IPS-18c (cell line): ENCODE measurements around the gene PFDN4.
A peak's percentile ranks its signal among the peaks of the same experiment; 100 is the strongest.

Source experiments
- H3K4me3 ChIP-seq: 2 replicates; pipeline ENCODE4 v1.7.0; 2013; ENCODE audit warnings: low read depth, mild to moderate bottlenecking, low read length, moderate library complexity; ENCODE audit not compliant: insufficient read depth
- H3K9me3 ChIP-seq: one replicate; pipeline ENCODE4 v1.6.1; 2013; ENCODE audit warnings: mild to moderate bottlenecking, low read length, moderate library complexity; ENCODE audit not compliant: control insufficient read depth, insufficient read depth

Gene PFDN4

GRCh38 chr20:54207743-54208547 is at the start of gene PFDN4:
Gene PFDN4 (plus strand): TSS chr20:54208087. CDS start chr20:54208101, 14 bp downstream.
- no peaks in the 10 kb centered on the region for H3K9me3 ChIP-seq
- peak within 1 kb of the TSS; percentile 98 for H3K4me3 ChIP-seq

DNA sequence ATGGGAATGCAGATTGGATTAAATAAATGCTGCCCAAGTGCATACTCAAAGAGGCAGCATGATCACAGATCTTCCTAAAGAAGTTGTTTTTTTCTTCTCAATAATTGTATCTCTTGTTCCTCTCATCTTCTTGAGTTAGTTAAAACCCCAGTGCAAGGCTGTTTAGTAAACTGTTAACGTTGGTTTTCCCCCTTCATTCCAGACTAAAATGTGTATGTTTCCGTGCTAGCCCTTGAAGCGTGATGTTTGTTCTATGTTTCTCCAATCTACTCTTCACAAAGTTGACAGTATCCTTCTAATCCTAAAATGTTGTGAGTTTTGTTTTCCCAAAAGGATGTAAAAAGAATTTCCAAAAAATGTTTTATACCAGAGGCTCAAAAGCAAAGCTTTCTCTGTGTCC is 49.7 kb upstream of the PFDN4 start:
- H3K9me3 ChIP-seq: no peaks in the 10 kb centered on the region
- no peak overlapping the region for H3K4me3 ChIP-seq

GRCh38 chr20:54158856-54159418 is 49.0 kb upstream of the PFDN4 start:
- Histone ChIP-seq H3K9me3 (no peaks in the 10 kb centered on the region), H3K4me3 (no peak overlapping the region)

DNA sequence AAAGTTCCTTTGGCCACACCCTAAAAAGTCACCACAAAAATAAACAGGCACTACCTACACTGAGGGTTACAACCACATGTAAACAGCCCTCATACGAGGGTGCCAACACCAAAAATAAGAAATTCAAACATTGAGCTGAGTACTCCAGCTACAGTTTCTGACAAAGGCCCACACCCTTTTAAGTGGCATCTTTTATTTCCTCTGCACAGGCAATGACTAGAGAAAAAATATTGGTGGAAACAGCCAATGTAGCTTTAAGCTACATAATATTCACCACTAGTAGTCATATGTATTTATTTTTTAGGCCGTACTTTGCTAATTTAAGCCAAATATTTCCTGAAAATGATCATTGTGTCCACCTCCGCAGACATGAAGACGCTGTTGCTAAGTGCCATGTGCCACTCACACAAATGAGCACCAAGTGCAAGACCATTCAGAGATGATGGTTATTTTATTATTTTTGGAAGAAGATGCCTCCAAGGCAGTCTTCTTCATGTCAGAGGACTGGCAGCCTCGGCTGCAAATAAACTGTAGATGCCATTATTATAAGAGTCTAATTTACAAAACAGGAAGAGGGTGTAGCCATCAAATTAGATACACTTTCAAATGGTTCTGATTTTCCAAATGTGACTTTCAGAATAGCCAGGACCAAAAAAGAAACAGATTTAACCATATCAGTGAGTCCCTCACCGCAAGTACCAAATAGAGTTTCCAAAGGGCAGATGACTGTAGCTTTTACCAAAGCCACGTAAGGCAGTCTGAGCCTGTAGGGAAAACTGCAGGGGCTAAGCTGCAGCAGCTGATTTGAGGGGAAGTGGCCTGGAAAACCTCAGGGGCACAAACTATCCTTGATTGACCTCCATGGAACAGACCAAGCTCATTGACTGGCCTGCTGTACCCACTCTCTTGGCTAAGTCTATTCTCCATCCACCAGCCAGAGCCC is 47.6 kb upstream of the PFDN4 start:
- Histone ChIP-seq H3K4me3 (no peak overlapping the region), H3K9me3 (peaks cover 2% of the 10 kb centered on the region)

DNA sequence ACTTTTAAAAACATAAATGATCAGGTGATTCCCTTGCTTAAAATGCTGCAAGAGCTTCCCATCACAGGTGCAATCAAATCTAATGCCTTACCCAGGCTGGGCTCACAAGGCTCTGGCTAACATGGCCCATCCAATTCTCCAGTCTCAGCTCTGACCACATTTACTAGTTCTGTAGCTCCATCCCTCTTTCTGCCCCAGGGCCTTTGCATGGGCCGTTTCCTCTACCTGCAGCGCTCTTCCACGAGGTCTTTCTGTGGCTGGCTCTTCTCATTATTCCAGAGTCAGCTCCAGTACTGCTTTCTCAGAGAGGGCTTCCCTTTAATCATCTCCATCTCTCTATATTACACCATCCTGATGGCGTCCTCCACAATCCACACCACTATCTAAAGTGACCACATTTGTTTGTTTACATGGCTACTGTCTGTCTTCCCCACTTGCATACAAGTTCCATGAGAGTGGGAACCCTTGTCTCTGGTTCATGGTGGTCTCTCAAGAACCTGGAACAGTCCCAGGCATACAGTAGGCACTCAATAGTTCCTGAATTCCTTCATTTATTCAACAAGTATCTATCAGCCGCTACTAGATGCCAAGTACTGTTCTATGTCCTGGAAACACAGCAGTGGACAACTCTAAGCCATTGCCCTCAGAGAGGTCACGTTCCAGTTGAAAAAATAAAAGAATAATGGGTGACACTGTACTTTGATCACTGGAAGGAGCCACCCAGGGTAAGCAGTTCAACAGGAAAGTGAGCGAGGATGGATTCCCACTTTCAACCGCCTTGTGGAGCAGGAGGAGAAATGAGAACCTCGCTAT is 46.7 kb upstream of the PFDN4 start:
- peaks cover 2% of the 10 kb centered on the region for H3K9me3 ChIP-seq
- H3K4me3 ChIP-seq: no peak overlapping the region

DNA sequence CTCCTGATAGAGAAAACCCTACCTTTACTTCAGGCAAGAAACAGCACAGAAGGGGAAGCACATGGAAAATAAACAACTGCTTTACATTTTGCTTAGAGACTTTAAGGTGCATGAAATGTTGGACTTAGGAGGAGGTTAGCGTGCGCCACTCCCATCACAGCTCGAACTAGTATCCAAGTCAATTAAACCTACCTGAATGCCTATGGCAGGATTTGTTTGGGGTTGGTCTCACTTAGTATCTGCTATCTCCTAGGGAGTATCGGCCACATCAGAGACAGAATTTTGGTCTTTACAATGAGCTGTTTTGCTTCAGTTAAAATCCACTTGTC is 46.1 kb upstream of the PFDN4 start:
- Histone ChIP-seq H3K4me3 (no peak overlapping the region), H3K9me3 (peaks cover 2% of the 10 kb centered on the region)

DNA sequence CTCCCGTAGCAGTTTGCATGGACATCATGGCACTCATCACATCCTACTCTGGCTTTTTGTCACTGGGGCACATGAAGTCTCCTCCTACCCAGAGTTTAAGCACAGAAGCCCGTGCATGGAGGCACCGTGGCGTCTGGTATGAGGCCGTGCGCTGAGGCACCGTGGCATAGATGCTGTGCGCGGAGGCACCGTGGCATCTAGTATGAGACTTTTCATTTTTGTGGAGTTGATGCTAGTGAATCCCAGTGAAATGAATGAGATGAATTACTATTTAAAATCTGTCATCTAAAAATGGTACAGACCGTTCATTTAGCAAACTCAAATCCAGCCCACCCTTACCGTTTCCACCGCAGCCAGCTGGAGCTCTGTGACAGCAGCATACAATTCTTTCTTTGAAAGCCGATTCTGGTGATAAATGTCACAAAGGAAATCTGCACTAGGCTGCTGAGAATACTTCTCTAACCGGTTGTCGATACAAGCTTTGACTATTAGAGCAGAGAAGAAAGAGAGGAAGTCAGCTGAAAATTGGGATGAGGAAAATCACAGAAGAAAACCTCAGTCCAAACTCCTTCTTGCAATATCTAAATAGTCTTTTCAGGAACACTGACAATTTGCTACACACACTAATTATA is 45.4 kb upstream of the PFDN4 start:
- no peak overlapping the region for H3K4me3 ChIP-seq
- peaks cover 2% of the 10 kb centered on the region for H3K9me3 ChIP-seq

GRCh38 chr20:54163402-54163801 is 44.5 kb upstream of the PFDN4 start:
- no peak overlapping the region for H3K4me3 ChIP-seq
- H3K9me3 ChIP-seq: peaks cover 2% of the 10 kb centered on the region

DNA sequence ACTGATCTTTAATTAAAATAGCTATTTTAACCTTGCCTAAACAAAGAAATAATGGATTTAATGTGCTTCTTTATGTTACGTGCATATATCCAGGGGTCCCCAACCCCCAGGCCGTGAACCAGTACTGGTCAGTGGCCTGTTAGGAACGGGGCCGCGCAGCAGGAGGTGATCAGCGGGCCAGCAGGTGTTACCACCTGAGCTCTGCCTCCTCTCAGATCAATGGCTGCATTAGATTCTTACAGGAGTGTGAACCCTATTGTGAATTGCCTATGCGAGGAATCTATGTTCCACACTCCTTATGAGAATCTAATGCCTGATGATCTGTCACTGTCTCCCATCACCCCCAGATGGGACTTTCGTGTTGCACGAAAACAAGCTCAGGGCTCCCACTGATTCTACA is 42.9 kb upstream of the PFDN4 start:
- Histone ChIP-seq H3K4me3 (no peak overlapping the region), H3K9me3 (peaks cover 2% of the 10 kb centered on the region)

GRCh38 chr20:54165803-54166202 is 42.1 kb upstream of the PFDN4 start:
- Histone ChIP-seq H3K9me3 (peaks cover 2% of the 10 kb centered on the region), H3K4me3 (no peak overlapping the region)

DNA sequence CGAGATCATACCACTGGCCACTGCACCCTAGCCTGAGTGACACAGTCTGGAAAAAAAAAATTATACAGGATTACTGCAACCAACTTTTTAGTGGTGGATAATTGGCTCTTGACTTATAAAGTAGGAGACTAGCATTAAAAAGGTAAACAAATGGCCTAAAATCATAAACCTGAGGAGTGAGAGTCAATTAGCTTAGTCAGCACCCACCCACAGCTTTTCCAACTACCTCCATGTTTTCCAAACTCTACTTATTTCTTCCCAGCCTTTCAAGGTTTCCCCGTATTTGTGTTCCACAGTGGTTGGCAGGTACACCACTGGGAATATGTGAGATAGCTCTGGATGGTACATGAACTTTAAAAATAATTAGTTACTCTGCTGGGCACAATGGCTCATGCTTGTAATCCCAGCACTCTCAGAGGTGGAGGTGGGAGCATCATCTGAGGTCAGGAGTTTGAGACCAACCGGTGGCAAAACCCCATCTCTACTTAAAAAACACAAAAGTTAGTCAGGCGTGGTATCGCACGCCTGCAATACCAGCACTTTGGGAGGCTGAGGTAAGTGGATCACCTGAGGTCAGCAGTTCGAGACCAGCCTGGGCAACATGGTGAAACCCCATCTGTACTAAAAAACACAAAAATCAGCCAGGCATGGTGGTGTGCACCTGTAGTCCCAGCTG is 40.8 kb upstream of the PFDN4 start:
- Histone ChIP-seq H3K4me3 (no peak overlapping the region), H3K9me3 (peaks cover 2% of the 10 kb centered on the region)

- H3K4me3 ChIP-seq: no peak overlapping the region
- peaks cover 2% of the 10 kb centered on the region for H3K9me3 ChIP-seq
Observed at GRCh38 chr20:54167909-54168872, 39.7 kb upstream of the PFDN4 start.

DNA sequence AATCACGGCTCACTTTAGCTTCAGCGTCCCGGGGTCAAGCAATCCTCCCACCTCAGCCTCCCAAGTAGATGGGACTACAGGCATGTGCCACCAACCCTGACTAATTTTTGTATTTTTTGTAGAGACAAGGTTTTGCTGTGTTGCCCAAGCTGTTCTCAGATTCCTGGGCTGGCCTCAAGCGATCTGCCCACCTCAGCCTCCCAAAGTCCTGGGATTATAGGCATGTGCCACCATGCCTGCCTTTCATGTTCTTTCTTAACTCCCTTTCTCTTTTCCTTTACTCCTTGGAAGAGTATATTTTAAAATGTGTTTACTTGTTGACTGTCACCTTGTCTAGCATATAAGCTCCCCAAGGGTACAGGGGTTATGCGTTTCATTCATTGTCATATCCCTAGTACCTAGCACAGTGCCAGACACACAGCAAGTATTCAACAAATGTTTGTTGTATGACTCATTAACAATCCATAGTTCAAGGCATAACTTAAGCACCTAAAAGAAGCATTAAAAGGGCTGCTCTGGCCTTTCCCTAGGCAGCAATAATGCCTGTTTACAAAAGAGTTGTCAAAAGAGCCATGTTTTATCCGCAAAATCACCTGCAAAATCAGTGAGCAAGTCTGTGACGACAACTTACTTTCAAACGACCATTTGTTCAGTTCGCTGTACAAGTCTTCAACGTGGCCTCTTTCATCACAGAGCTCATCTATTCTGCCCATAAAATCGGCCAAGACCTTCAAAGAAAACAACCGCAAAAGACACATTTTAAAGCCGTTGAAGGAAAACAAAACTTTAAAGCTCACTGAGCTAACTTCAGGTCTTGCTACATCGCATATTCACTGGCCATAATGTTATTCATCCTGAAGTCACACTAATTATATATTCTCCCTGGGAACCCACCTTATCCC is 38.7 kb upstream of the PFDN4 start:
- H3K4me3 ChIP-seq: no peak overlapping the region
- peaks cover 5% of the 10 kb centered on the region for H3K9me3 ChIP-seq

DNA sequence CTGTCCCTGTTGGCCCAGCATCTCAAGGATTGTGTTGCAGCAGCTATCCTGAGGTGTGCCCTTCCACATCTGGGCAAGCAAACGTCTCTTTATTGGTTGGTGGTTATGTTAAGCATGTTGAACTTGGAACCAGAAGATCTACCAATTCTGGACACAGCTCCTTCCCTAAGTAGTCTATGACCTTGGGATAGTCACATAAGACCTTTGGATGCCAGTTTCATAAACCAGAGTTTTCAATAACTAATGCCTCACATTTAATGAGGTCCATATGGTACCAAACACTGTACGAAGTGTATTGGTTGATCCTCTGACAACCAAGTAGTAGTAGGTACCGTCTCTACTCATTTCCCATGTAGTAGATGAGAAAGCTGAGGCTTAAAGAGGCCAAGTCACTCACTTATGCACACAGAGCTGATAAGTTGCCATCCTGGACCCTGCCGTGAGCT is 37.8 kb upstream of the PFDN4 start:
- H3K9me3 ChIP-seq: peaks cover 4% of the 10 kb centered on the region
- H3K4me3 ChIP-seq: no peak overlapping the region
